GM18858 (cell line): ENCODE results near the gene CCL4.

Experiments used
- ATAC-seq: cut with Tn5 transposase; IDR thresholded peaks from one replicate; pipeline ENCODE4 v1.9.1; 2021; ENCODE audit not compliant: unreplicated experiment

Gene CCL4

DNA sequence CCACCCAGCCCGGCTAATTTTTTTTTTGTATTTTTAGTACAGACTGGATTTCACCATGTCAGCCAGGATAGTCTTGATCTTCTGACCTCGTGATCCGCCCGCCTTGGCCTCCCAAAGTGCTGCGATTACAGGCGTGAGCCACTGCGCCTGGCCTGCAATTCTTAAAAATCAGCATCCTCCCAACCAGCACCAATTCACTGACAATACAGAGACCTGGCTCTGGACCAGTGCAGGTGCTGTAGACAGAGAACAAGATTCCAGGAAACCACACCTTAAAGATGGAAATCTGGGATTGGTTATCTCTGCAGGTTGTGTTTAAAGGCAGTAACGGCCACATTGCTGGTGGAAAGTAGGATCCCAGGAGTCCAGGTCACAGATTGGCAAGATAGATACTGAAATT is 39.2 kb downstream of the CCL4 start:
- ATAC-seq = no peak

GRCh38 chr17:36144014-36144413 is 40.4 kb downstream of the CCL4 start:
- ATAC-seq = no peak

DNA sequence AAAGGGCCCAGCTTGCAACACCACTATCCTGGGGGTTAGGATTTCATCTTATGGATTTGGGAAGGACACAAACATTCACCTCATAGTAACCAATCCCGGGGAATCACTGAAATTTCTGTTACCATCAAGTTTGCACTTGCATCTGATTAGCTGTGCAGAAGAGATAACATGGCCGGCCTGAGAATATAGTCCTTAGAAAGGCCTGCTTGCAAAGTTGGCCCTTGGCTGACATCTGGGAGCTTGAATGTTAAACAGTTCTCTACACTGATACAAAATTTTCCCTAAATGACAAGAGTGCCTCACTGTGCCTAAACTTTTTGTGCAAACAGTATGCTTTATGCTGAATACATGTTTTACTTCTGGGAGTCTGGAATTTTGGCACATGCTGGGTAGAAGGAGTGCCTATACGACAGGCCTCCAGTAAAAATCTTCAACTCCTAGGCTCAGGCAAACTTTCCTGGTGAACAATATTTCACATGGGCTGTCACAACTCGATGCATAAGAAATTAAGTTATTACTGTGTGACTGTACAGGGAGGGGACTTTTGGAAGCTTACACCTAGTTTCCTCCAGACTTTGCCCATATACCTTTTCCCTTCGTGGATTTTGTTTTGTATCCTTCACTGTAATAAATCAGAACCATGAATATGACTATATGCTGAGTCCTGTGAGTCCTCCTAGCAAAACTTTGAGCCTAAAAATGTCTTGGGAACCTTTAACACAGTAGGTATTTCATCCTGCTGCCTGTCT is 41.5 kb downstream of the CCL4 start:
- no peak for ATAC-seq

GRCh38 chr17:36147601-36148000 is 44.0 kb downstream of the CCL4 start:
- no peak for ATAC-seq

- ATAC-seq = no peak
Observed at GRCh38 chr17:36148559-36149295, 45.1 kb downstream of the CCL4 start.

- no peak for ATAC-seq
Observed at GRCh38 chr17:36149296-36149820, 45.7 kb downstream of the CCL4 start.

DNA sequence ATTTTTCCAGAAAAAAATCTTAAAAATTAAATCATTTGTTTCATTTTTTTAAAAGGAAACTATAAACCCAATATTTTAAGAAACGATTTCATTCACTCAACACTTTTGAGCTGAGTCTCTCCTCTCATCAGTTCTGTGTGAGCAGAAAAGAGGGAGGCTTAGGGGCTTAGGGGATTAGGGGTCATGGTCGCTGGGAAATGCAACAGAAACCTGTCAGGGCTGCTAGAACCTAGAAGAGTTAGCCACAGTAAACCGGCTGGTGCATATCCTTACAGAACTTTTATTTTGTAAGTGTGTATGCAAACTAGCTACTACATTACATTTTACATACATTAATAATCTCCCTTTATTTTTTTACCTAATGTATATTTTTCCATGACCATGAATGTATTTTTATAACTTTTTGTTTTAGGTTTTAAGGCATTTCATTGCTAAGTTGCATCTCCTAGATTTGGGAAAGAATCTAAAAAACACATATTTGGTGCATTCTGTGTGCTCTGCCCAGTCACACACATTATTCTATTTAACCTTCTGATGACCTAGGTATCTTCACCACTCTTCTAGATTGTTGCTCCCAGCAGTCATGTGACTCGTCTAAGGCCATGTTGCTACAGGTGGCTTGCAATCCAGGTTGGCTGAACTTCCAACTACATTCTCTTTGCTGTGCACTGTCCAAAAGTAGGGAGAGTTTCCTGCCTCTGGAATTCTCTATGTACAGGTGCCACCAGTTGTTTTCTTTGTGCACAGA is 48.4 kb downstream of the CCL4 start:
- no peak for ATAC-seq

DNA sequence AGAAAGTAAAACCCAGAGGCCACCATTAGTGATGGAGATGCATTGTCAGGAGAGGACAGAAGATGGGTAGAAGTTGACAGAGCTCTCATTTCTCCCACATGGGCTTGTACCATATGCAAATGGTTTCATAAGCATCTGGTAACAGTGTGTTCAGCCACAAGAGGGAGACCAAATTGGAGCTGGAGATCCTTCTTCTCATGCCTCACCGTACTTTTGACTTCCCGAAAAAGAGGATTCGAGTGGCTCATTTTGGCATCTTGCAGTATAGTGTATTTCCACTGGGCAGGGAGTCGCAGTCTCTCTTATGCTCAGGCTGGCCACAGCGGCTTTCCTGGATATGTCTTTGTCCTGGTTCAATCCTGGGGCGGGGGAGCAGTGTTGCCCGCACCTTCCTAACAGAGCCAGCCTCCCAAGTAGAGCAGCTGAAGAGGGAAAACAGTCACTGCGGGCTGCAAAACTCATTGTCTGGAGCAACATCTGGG is 49.1 kb downstream of the CCL4 start:
- ATAC-seq = no peak

GRCh38 chr17:36153895-36154610 is 50.4 kb downstream of the CCL4 start:
- ATAC-seq = no peak
